ENCODE results near the gene SMARCA2. TPM values are rescaled to one million over a fixed set of nuclear protein-coding genes. Genes with fewer than 3 reads are reported as not detected.
A peak's percentile ranks its signal among the peaks of the same experiment; 100 is the strongest.

The SMARCA2 gene
- total RNA-seq, 1 donor, result 84.0 TPM

GRCh38 chr9:2236850-2237249 is 221.7 kb downstream of the SMARCA2 start:
- no peak for TF ChIP-seq CTCF (IDR thresholded peaks at IDR 0.05; ENCODE audit: insufficient read depth, low read length)
- DNase-seq (ENCODE audit: low read depth), result no peak
- H3K4me3 ChIP-seq (ENCODE audit: low read depth, low read length), result no peak overlapping the region

- peak overlapping the region; percentile 56 for H3K4me3 ChIP-seq (ENCODE audit: low read depth, low read length)
- DNase-seq (ENCODE audit: low read depth), result no peak
- TF ChIP-seq CTCF (IDR thresholded peaks at IDR 0.05; ENCODE audit: insufficient read depth, low read length), result peak; percentile 31
Measured at GRCh38 chr9:2241461-2241835, 226.3 kb downstream of the SMARCA2 start.

GRCh38 chr9:2241836-2242741 is 226.9 kb downstream of the SMARCA2 start:
- H3K4me3 ChIP-seq (ENCODE audit: low read depth, low read length), result peak overlapping the region; percentile 67
- peak; percentile 94 for DNase-seq (ENCODE audit: low read depth)
- TF ChIP-seq CTCF (IDR thresholded peaks at IDR 0.05; ENCODE audit: insufficient read depth, low read length), result no peak

GRCh38 chr9:2242831-2243330 is 227.7 kb downstream of the SMARCA2 start:
- H3K4me3 ChIP-seq (ENCODE audit: low read depth, low read length), result peak overlapping the region; percentile 67
- peak; percentile 29 for DNase-seq (ENCODE audit: low read depth)
- TF ChIP-seq CTCF (IDR thresholded peaks at IDR 0.05; ENCODE audit: insufficient read depth, low read length), result no peak

Small RNA genes lying within 50 kb of the gene (small RNA-seq; reads per million reads assigned to genes)
- gene RN7SL592P, result not detected
- 0.25 reads per million for gene RNU2-25P
